ENCODE data around the gene CARF. TPM values are rescaled to one million over a fixed set of nuclear protein-coding genes. Genes with fewer than 3 reads are reported as not detected.
A peak's percentile ranks its signal among the peaks of the same experiment; 100 is the strongest.

The CARF gene, protein sequence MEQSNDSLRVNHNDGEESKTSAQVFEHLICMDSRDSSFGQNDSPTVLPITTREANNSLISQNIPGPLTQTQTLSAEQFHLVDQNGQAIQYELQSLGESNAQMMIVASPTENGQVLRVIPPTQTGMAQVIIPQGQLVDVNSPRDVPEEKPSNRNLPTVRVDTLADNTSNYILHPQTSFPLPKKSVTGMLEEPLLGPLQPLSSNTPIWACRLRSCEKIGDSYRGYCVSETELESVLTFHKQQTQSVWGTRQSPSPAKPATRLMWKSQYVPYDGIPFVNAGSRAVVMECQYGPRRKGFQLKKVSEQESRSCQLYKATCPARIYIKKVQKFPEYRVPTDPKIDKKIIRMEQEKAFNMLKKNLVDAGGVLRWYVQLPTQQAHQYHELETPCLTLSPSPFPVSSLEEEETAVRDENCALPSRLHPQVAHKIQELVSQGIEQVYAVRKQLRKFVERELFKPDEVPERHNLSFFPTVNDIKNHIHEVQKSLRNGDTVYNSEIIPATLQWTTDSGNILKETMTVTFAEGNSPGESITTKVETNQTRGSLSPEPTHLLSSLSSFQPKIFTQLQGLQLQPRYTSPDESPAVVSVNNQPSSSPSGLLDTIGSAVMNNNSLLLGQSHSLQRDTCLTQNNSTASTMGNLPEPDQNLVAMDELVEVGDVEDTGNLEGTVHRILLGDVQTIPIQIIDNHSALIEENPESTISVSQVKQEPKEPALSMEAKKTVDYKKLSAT
- total RNA-seq (27.5 and 28.4 TPM in 2 replicates), polyA plus RNA-seq (10.1 and 11.3 TPM in 2 replicates), polyA minus RNA-seq (8.5 and 10.4 TPM in 2 replicates)
- total RNA-seq (2013) = 26.3 TPM

DNA sequence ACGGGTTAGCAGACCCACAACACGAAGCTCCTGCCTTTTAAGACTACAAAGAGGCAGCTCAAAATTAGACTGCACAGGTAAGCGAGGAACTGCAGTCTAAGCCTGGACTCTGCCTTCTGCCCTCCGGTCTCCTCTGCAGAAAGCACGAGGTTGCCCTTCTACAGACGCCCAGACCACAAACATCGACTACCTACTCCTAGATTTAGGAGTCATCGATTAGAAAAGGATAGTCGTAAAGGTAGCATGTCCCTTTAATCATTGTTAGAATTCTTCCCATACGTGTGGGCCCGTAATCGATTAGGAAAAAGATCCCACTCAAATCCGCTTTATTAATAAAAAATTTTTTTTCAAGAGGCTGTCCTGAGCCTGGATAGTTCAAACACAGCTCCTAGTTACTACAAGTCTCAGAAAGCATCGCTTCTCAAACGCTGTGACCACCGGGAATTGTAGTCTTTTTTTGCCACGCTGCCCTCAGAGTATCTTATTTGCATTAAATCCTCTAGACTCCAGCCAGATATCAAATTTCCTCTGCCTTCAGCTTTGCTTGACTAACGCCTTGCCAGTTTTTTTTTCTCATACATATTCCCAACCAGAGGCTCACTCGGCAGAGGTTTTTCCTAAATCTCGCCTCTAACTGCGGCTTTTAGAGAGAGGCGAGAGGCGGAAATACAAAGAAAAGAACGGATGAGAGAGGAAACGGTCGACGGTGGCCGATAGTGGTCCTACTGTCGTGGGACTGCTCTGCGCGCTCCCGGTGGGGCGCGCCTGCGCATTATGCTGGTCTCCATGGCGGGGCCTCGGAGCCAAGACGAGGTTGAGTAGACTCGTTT lies at the start of gene CARF, which contains the start of gene WDR12:
TSS of gene CARF (plus strand) at position 764 of the 830 bp plus-strand sequence. CDS start 29,628 bp downstream, outside the sequence.
TSS of gene WDR12 (minus strand) at position 162 of the 830 bp plus-strand sequence. CDS start 197 bp downstream, outside the sequence.
- H3K4me3 Mint-ChIP-seq = peak within 1 kb of the TSS; percentile 99
- Histone ChIP-seq H3K4me2 (replicated peaks; ENCODE audit: low read depth, low read length, poor library complexity, severe bottlenecking) (peak within 1 kb of the TSS; percentile 83), H3K9ac (ENCODE audit: low read length) (peak within 1 kb of the TSS; percentile 91), H3K79me2 (ENCODE audit: control insufficient read depth, insufficient read depth, low read length) (peaks cover 37% of the 10 kb centered on the region), H4K20me1 (ENCODE audit: control insufficient read depth, insufficient read depth, low read length, poor library complexity, severe bottlenecking) (peaks cover 14% of the 10 kb centered on the region), H3K27ac (ENCODE audit: low read length in 2 of 2) (peak within 1 kb of the TSS; percentile 67 to 83), H3K36me3 (replicated peaks in 1 of 2; ENCODE audit: control extremely low read depth in 1 of 2, control insufficient read depth in 1 of 2, extremely low read depth in 1 of 2, insufficient read depth in 2 of 2, low read length in 1 of 2) (peaks cover 0 to 1% of the 10 kb centered on the region in 2 experiments), H3K4me1 (ENCODE audit: control insufficient read depth in 2 of 2, insufficient read depth in 2 of 2, low read length in 2 of 2) (peaks cover 5 to 11% of the 10 kb centered on the region in 2 donors), H3K27me3 (replicated peaks in 1 of 4; ENCODE audit: control extremely low read depth in 1 of 4, control insufficient read depth in 3 of 4, insufficient read depth in 4 of 4, low read length in 3 of 4) (no peaks in the 10 kb centered on the region), H3K9me3 (ENCODE audit: control extremely low read depth in 1 of 3, control insufficient read depth in 2 of 3, insufficient read depth in 1 of 3, low read length in 2 of 3) (no peaks in the 10 kb centered on the region), H3K4me3 (ENCODE audit: control extremely low read depth in 1 of 5, extremely low read depth in 1 of 5, insufficient read depth in 1 of 5, low read depth in 2 of 5, low read length in 4 of 5) (peak within 1 kb of the TSS; percentile 52 to 100 (median 97)), H2AFZ (ENCODE audit: insufficient read depth, low read depth, low read length, poor library complexity, severe bottlenecking) (peak within 1 kb of the TSS; percentile 95)
- H3K4me1 Mint-ChIP-seq = peaks cover 24% of the 10 kb centered on the region
- no peaks in the 10 kb centered on the region for H3K27me3 Mint-ChIP-seq
- DNase-seq = peak; percentile 96
- ChIA-PET CTCF (interaction anchor here (0.9 to 3.5 kb wide), 3 partner anchors 41 to 417 kb away, joined by 3 to 15 read pairs (median 13); partner anchors contain the start of genes ABI2, CYP20A1 and ICA1L), POLR2A (interaction anchor here (0.6 to 2.5 kb wide), 5 partner anchors 8 to 327 kb away, joined by 3 to 10 read pairs (median 8); partner anchors contain the start of gene CYP20A1)
- peak; percentile 81 for ATAC-seq (ENCODE audit: low read depth)
- no peaks in the 10 kb centered on the region for H3K9me3 Mint-ChIP-seq (ENCODE audit: insufficient read depth)
- TF ChIP-seq EZH2 (IDR thresholded peaks at IDR 0.05; ENCODE audit: borderline replicate concordance, insufficient read depth, low read depth, low read length, poor library complexity, severe bottlenecking) = no peak
- intact Hi-C loops (cut with micrococcal nuclease) = loop anchor here (1.0 to 10.0 kb wide), 7 partner anchors 40 to 877 kb away; partner anchors contain the start of genes CYP20A1, FAM117B, FZD7 and ICA1L
- peak within 1 kb of the TSS; percentile 99 for H3K27ac Mint-ChIP-seq
- WGBS (ENCODE audit: insufficient coverage) = 0% methylated on average over 22 of the region's 39 CpGs
